Fibroblast of peridontal ligament (primary cell): ENCODE measurements around the gene HCST.
"Not testable (repeated sequence)": the region's sequence is repeated elsewhere in the genome, so short reads cannot be mapped to it uniquely, and the experiment has no call there.

Experiments used
- DNase-seq: peaks from one replicate; pipeline ENCODE4 v3.0.0-alpha.2; 2010; ENCODE audit errors: extremely low read depth

HCST gene, protein sequence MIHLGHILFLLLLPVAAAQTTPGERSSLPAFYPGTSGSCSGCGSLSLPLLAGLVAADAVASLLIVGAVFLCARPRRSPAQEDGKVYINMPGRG

DNA sequence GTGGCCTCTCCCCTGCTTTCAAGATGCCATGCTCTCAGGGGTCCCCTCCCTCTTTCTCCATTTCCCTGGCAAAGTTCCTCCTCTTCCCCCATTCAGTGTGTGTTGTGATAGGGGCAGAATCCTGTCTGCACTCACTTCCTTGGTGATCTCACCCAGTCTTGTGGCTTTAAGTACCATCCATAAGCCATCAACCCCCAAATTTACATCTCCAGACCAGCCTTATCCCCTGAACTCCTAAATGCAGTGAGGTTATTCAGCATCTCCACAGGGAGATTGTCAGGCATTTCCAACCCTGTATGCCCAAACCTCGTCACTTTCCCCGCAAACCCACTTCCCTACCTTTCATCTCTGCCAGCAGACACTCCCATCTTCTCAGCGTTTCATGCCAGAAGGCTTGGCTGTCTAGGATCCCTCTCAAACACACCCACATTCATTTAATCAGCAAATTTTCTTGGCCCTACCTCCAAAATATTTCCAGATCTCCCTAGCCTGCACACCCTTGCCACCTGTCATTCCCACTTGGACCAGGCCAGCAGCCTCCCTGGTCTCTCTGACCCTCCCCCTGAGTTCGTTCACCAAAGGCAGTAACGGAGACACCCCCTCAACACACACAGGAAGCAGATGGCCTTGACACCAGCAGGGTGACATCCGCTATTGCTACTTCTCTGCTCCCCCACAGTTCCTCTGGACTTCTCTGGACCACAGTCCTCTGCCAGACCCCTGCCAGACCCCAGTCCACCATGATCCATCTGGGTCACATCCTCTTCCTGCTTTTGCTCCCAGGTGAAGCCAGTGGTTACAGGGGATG lies at the start of gene HCST:
TSS of gene HCST (plus strand) at position 676 of the 808 bp plus-strand sequence. CDS start at position 741, 65 bp downstream.
- DNase-seq: peak; percentile 24

DNA sequence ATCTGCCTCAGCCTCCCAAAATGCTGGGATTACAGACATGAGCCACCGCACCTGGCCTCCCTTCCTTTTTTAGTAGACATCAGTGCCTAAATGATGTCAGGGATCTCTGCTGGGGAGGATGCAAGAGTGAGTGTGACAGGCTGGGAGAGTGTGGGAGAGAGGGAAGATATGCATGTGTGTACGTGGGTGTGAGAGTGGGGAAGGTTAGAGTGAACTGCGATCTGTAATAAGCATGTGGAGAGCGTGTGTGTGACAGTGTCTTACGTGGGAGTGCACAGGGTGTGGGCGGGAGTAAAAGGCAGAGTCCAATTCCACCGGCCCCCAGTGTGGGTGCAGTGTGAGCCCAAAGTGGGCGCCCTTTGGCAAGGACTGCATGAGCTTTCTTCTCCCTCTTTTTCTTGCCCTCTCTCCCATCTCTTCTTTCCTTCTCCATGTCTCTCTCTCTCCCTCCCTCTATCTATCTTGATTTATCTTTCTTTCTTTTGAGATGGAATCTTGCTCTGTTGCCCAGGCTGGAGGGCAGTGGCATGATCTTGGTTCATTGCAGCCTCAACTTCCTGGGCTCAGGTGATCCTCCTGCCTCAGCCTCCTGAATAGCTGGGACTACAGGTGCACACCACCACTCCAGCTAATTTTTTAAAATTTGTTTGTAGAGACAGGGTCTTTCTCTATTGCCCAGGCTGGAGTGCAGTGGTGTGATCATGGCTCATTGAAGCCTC lies 49.1 kb upstream of the HCST start:
- DNase-seq: no peak

DNA sequence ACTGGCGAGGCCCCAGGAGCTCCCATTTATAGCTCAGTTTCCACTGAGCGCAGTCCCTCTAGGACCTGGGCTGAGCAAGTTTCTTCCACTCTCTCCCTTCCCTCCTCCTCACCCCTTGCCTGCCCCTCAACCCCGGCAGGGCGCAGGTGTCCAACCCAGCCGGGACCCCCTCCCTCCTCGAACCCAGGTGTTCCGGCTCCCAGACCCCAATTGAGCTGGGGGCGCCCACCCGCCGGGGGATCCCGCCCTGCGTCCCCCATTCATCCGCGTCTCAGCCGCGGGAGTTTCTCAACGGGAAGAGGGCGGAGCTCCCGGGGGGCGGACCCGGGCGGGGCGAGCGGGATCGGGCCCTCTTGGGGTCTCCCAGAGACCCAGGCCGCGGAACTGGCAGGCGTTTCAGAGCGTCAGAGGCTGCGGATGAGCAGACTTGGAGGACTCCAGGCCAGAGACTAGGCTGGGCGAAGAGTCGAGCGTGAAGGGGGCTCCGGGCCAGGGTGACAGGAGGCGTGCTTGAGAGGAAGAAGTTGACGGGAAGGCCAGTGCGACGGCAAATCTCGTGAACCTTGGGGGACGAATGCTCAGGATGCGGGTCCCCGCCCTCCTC lies 45.7 kb upstream of the HCST start, which contains the start of gene KIRREL2:
TSS of gene KIRREL2 (plus strand) at position 366 of the 604 bp plus-strand sequence. CDS start at position 575, 209 bp downstream.
- DNase-seq: no peak

DNA sequence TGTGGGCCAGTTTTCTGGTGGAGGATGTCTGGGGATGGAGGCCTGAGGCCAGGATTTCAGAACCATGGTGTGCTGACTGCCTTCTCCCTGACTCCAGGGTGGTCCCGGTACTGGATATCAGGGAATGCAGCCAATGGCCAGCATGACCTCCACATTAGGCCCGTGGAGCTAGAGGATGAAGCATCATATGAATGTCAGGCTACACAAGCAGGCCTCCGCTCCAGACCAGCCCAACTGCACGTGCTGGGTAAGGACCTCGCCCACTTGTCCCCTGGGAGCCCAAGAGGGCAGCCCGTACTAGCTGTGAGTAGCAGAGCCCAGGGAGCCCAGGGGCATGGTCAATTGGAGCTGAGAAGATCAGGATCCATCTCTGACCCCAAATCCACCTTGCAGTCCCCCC lies 44.0 kb upstream of the HCST start:
- no peak for DNase-seq

DNA sequence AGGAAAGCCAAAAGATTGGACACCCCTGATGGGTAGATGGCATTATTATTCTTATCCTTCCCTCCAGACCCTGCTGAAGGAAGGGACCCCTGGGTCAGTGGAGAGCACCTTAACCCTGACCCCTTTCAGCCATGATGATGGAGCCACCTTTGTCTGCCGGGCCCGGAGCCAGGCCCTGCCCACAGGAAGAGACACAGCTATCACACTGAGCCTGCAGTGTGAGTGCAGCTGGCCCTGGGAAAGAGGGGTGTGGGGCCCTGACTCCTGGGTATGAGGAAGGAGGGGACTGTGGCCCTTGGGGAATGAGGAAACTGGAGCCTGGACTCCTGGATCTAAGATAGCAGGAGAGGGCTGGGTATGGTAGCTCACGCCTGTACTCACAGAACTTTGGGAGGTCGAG lies 42.9 kb upstream of the HCST start:
- DNase-seq: no peak

DNA sequence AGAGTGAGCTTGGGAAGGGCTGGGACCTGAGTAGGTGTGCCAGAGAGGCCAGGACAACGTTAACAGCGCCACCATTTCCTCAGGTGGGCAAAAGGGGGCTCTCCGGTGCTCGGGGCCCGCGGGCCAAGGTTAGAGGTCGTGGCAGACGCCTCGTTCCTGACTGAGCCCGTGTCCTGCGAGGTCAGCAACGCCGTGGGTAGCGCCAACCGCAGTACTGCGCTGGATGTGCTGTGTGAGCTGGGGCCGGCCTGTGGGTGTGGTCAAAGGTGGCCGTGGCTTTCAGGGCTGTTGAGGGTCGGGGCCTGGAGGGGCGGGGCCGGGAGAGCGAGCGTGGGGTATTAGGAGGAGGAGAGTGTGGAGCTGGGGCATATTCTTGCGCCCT lies 41.9 kb upstream of the HCST start:
- no peak for DNase-seq

DNA sequence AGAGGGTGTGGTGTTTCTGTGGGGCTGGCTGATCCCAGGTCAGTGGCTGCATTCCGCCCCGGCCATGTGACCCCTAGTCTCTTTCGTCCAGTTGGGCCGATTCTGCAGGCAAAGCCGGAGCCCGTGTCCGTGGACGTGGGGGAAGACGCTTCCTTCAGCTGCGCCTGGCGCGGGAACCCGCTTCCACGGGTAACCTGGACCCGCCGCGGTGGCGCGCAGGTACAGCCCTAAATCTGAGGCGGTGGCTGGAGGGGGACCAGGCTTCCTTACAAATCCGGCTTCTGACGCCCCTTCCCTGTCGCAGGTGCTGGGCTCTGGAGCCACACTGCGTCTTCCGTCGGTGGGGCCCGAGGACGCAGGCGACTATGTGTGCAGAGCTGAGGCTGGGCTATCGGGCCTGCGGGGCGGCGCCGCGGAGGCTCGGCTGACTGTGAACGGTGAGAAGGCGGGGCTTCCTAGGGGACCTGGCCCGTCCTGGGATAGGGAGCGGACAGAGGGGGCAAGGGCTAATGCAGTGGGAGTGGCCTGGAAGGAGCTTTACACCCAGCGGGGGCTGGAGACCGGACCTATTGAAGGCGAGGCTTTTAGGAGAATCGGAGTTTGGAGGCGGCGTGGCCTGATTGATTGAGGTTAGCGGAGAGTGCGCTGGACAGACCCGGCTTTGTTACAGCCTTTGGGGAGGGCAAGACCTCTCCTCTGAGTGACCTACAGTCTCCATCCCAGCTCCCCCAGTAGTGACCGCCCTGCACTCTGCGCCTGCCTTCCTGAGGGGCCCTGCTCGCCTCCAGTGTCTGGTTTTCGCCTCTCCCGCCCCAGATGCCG lies 41.3 kb upstream of the HCST start:
- DNase-seq: no peak

DNA sequence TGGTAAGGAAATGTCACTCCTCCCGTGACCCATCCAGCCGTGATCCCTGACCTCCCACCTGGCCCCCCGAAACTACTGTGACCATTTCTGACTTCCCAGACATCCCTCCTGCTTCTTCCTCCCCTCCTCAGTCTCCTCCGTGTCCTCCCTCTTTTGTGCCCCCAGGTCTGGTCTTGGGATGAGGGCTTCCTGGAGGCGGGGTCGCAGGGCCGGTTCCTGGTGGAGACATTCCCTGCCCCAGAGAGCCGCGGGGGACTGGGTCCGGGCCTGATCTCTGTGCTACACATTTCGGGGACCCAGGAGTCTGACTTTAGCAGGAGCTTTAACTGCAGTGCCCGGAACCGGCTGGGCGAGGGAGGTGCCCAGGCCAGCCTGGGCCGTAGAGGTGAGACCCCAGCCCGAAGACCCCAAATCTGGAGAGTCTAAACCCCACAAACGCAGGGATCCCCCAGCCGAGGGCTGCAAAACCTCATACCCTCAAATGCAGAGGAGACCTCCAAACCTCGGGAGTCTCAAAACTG lies 40.6 kb upstream of the HCST start:
- DNase-seq: no peak

DNA sequence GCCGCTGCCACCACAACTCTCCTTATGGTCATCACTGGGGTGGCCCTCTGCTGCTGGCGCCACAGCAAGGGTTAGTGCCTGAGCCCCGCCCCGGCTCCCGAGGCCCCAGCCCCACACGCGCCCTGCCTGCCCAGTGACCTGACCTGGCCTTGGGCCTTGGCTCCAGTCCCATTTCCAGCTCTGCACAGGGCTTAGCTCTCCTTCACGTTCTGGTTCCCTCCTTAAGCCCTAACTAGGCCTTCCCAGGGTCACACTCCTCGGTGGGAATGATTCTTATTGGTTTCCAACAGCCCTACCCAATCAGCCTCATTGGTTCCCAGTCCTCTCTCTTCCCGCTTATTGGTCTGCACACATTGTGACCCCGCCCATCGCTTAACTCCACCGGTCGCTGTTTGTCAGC lies 39.8 kb upstream of the HCST start:
- DNase-seq: no peak

DNA sequence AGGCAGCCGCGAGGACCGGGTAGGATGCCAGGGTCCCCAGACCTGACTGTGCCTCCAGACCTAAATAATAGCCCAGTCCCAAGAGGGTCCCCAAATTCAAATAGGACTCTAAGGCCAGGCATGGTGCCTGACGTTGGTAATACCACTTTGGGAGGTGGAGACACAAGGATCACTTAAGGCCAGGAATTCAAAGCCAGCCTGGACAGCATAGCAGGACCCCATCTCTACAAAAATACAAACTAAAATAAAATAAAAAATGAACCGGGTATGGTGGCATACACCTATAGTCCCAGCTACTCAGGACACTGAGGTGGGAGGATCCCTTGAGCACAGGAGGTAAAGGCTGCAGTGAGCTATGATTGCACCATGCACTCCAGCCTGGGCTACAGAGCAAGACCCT lies 39.3 kb upstream of the HCST start:
- no peak for DNase-seq

DNA sequence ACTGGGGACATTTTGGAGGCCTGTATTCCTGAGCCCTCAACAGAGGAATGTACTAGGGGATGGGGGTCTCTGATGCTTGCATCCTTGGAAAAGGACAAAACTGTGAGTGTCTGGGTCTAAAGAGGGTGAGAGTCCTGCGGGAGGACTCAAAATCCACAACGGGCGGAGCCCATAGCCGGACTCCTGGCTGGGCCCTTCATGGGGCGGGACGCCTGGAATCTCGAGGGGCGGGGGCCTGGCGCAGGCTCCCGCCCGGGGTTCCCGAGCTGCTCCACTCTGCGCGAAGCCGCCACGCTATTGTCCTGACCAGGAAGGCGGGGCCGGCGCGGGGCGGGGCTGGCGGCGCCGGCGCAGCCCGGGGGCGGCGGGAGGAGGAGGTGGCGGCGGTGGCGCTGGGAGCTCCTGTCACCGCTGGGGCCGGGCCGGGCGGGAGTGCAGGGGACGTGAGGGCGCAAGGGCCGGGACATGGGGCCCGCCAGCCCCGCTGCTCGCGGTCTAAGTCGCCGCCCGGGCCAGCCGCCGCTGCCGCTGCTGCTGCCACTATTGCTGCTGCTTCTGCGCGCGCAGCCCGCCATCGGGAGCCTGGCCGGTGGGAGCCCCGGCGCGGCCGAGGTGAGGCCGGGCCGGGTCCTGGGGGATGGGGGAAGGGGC lies 34.0 kb upstream of the HCST start, which contains the start of gene APLP1:
TSS of gene APLP1 (plus strand) at position 403 of the 651 bp plus-strand sequence. CDS start at position 466, 63 bp downstream.
- DNase-seq: peak; percentile 18

DNA sequence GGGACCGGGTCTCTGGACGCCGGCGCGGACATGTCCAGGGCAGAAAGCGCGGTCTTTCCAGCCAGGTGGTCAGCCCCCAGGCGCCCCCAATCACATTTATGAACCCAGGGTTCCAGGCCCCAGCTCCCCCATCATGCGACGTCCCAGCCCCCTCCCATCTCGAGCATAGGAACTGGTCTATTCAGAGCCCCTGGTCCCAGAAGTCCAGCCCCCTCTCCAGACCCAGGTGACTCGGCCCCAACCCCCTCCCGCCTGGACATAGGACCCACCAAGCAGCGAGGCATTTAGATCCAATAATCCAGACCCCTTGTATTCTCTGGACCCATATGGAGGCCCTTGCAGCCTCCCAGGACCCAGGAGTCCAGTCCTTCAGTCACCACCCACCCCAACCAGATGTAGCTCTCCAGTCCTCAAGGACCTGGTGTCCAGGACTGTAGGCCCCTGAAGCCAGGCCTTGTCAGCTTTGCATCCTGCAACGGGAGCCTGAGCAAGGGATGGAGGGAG lies 33.5 kb upstream of the HCST start:
- DNase-seq: no peak

DNA sequence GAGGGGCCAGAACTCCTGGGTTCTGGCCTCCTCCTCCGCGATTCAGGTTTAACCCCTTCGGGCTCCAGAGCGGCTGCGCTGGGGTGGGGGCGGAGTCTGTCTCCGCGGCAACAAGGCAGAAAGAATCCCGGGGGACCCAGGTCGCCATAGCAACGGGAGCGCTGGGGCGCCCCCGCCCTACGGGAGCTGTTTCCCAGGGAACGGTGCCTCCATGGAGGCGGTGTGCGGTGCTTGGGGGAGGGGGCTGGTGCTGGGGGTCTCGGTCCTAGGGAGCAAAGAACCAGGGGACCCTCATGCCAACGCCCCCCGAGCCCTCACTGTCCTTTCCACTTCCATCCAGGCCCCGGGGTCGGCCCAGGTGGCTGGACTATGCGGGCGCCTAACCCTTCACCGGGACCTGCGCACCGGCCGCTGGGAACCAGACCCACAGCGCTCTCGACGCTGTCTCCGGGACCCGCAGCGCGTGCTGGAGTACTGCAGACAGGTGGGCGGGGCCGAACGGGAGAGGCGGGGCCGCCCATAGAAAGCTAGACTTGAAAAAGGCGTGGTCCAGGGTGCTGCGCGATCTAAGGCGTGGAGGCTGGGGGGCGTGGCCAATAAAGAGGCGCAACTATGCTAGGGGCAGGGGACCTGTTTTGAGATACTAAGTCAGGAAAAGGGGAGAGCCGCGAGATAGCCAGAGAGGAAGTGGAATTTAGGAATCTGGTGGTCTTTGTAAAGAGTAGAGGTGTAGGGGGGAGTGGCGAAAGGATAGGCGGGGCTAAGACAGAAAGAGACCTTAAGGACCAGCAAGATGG lies 32.8 kb upstream of the HCST start:
- peak; percentile 22 for DNase-seq

DNA sequence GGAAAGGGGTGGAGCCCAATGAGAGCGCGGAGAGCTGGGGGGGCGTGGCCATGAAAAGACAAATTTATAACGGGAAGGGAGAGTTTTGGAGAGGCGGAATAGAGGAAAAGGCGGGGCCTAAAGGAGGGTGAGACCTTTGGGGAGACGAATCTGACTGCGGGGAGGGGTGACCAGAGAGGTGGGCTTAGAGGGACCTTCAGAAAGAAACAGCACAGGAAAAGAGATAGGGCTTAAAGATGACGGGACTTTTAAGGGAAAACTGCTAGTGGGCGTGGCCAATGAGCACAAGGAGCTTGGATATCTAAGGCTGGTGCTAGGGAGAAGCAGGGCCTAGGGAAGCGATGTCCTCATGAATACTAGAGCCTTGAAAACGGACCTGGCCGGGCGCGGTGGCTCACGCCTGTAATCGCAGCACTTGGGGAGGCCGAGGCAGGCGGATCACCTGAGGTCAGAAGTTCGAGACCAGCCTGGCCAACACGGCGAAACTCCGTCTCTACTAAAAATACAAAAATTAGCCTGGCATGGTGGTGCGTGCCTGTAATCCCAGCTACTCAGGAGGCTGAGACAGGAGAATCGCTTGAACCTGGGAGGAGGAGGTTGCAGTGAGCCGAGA lies 32.1 kb upstream of the HCST start:
- not testable (repeated sequence) for DNase-seq

DNA sequence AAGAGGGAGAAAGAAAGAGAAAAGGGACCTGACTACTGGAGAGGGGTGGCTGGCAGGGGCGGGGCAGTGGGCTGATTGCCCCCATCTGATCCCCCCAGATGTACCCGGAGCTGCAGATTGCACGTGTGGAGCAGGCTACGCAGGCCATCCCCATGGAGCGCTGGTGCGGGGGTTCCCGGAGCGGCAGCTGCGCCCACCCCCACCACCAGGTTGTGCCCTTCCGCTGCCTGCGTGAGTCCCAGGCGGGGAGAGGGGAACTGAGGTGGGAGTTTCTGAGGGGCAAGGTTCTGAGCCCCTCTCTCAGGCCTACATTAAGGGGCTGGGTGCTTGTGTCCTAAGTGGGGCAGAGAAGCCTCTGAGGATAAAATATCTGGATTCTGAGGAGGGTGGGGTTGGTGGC lies 31.5 kb upstream of the HCST start:
- no peak for DNase-seq

DNA sequence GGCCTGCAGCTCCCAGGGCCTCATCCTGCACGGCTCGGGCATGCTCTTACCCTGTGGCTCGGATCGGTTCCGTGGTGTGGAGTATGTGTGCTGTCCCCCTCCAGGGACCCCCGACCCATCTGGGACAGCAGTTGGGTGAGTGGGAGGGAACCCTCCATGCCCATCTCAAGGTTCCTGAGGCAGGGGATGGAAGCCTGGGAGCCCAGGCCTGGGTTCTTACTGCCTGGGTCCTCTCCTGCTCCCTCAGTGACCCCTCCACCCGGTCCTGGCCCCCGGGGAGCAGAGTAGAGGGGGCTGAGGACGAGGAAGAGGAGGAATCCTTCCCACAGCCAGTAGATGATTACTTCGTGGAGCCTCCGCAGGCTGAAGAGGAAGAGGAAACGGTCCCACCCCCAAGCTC lies 30.7 kb upstream of the HCST start:
- no peak for DNase-seq

DNA sequence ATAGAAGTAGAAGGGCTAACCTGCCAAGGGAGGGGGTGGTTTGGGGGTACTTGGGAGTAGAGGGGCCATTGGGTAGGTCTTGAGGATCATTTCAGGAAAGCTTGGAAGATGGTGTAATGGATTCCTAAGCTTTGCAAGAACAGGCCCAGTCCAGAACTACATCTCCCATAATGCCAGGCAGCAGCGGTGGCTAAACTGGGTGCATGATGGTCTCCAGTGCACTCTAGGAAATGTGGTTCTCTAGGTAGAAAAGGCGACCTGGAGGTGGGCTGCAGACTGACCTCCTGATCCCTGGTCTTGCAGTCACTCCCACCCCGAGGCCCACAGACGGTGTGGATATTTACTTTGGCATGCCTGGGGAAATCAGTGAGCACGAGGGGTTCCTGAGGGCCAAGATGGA lies 30.1 kb upstream of the HCST start:
- DNase-seq: no peak

DNA sequence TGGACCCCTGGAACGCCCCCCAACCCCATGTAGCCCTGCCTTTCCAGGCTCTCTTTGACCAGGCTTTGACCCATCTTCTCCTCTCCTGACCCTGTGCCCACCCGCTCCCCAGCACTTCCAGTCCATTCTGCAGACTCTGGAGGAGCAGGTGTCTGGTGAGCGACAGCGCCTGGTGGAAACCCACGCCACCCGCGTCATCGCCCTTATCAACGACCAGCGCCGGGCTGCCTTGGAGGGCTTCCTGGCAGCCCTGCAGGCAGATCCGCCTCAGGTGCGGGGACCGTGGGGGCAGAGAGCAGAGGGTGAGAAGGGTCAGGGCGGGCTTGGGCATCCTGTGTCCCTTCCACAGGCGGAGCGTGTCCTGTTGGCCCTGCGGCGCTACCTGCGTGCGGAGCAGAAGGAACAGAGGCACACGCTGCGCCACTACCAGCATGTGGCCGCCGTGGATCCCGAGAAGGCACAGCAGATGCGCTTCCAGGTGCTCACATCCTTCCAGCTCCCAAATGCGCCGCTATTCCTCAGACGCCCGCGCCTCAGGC lies 27.9 kb upstream of the HCST start:
- DNase-seq: no peak

DNA sequence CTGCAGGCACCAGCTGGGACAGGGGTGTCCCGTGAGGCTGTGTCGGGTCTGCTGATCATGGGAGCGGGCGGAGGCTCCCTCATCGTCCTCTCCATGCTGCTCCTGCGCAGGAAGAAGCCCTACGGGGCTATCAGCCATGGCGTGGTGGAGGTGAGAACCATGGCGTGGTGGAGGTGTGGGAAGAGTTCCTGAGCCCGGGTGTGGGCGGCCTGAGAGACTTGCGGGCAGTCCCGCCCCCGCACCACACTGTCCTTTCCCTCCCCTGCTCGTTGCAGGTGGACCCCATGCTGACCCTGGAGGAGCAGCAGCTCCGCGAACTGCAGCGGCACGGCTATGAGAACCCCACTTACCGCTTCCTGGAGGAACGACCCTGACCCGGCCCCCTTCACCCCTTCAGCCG lies 23.3 kb upstream of the HCST start:
- DNase-seq: no peak
